H1 (cell line): Measurements from ENCODE around the gene PARM1. TPM values are rescaled to one million over a fixed set of nuclear protein-coding genes. Genes with fewer than 3 reads are reported as not detected.

Experiments used
- CTCF ChIA-PET: fragments of 300-600 bp; sonication (Branson Sonifier 250); formaldehyde crosslinking; loops from one replicate; lab custom pipeline; 2021; ENCODE audit not compliant: partially characterized antibody; lab: Charles Lee
- POLR2A ChIA-PET: fragments of 300-600 bp; sonication (Branson Sonifier 250); formaldehyde crosslinking; loops from one replicate; lab custom pipeline; 2021; ENCODE audit warnings: inconsistent platforms; ENCODE audit not compliant: partially characterized antibody; lab: Charles Lee
- DNase-seq, 2 experiments: peaks; one replicate each; pipeline versions ENCODE4 v3.0.0 to v3.0.0-alpha.2; 2010 to 2022; ENCODE audit warnings: low spot score in 2 of 2, low read depth in 1 of 2, mixed read lengths in 1 of 2
- FAIRE-seq: peaks from 2 replicates; lab custom pipeline; 2011; peaks lifted over from hg19 to GRCh38; lab: Jason Lieb, UNC
- H2AFZ ChIP-seq: 2 replicates; pipeline ENCODE4 v1.8.1; 2012; ENCODE audit warnings: low read length, inconsistent platforms
- H2AK5ac ChIP-seq: 2 replicates; pipeline ENCODE4 v1.6.1; 2013; ENCODE audit warnings: low read depth, low read length
- H2BK120ac ChIP-seq: replicated peaks from 2 replicates; pipeline ENCODE3; 2013; ENCODE audit warnings: low read depth, low read length, inconsistent platforms
- H2BK12ac ChIP-seq: 2 replicates; pipeline ENCODE4 v1.6.1; 2013; ENCODE audit warnings: low read depth, low read length
- H2BK15ac ChIP-seq: 2 replicates; pipeline ENCODE4 v1.6.1; 2013; ENCODE audit warnings: low read length
- H2BK20ac ChIP-seq: 2 replicates; pipeline ENCODE4 v1.6.1; 2013; ENCODE audit warnings: low read length
- H2BK5ac ChIP-seq: 2 replicates; pipeline ENCODE4 v1.6.1; 2013; ENCODE audit warnings: low read depth, low read length
- H3K14ac ChIP-seq: 2 replicates; pipeline ENCODE4 v1.6.1; 2013; ENCODE audit warnings: inconsistent platforms; ENCODE audit not compliant: insufficient read length
- H3K18ac ChIP-seq: 2 replicates; pipeline ENCODE4 v1.6.1; 2013; ENCODE audit warnings: low read length; ENCODE audit errors: extremely low read depth
- H3K23ac ChIP-seq: 2 replicates; pipeline ENCODE4 v1.6.1; 2013; ENCODE audit warnings: inconsistent platforms; ENCODE audit not compliant: insufficient read length
- H3K23me2 ChIP-seq: 2 replicates; pipeline ENCODE4 v1.6.1; 2013; ENCODE audit warnings: low read depth, low read length
- H3K27ac ChIP-seq: 2 replicates; pipeline ENCODE4 v1.6.1; 2011; ENCODE audit warnings: low read depth, low read length, inconsistent platforms
- H3K27me3 ChIP-seq, 4 experiments: replicated peaks in 1 of 4; 1 replicate in 1 of 4; 2 replicates in 3 of 4; pipeline versions ENCODE4 v1.6.1 to v1.8.1; 2011 to 2013; ENCODE audit warnings: low read length in 3 of 4, mild to moderate bottlenecking in 3 of 4, inconsistent platforms in 2 of 4, mixed read lengths in 2 of 4, moderate library complexity in 1 of 4; ENCODE audit not compliant: control insufficient read depth in 3 of 4, insufficient read depth in 3 of 4; ENCODE audit errors: extremely low read depth in 1 of 4
- H3K36me3 ChIP-seq, 4 experiments: 2 replicates each; pipeline versions ENCODE4 v1.6.1 to v1.8.1; 2011 to 2013; ENCODE audit warnings: mild to moderate bottlenecking in 4 of 4, low read length in 3 of 4, moderate library complexity in 2 of 4, control low read depth in 1 of 4, inconsistent platforms in 1 of 4; ENCODE audit not compliant: insufficient read depth in 4 of 4, control insufficient read depth in 2 of 4
- H3K4ac ChIP-seq: replicated peaks from 2 replicates; pipeline ENCODE3; 2013; ENCODE audit warnings: low read length, low read depth, mixed read lengths, inconsistent platforms; ENCODE audit not compliant: insufficient read length
- H3K4me1 ChIP-seq, 4 experiments: replicated peaks in 1 of 4; 1 replicate in 1 of 4; 2 replicates in 3 of 4; pipeline versions ENCODE4 v1.6.1 to v1.8.1; 2011 to 2013; ENCODE audit warnings: low read length in 3 of 4, inconsistent platforms in 2 of 4, mixed read lengths in 1 of 4; ENCODE audit not compliant: insufficient read depth in 4 of 4, control insufficient read depth in 3 of 4
- H3K4me2 ChIP-seq, 2 experiments: 2 replicates each; pipeline versions ENCODE4 v1.6.1 to v1.8.1; 2011 to 2013; ENCODE audit warnings: low read depth in 2 of 2, low read length in 2 of 2, control low read depth in 1 of 2, inconsistent platforms in 1 of 2, mild to moderate bottlenecking in 1 of 2; ENCODE audit not compliant: insufficient read depth in 1 of 2
- H3K4me3 ChIP-seq, 4 experiments: fragments of 200-600, 300-600 bp in 1 of 4; sonication (generic), shearing (Covaris generic), sonication (Bioruptor Twin) in 1 of 4; 2 replicates each; pipeline versions ENCODE4 v1.5.1 to v1.8.1; 2011 to 2016; ENCODE audit warnings: low read length in 4 of 4, low read depth in 3 of 4, control low read depth in 2 of 4, inconsistent platforms in 2 of 4, mild to moderate bottlenecking in 2 of 4, mixed read lengths in 1 of 4, moderate library complexity in 1 of 4; ENCODE audit not compliant: insufficient read depth in 2 of 4; ENCODE audit errors: extremely low read depth in 1 of 4
- H3K56ac ChIP-seq: replicated peaks from 2 replicates; pipeline ENCODE3; 2013; ENCODE audit warnings: low read depth, mild to moderate bottlenecking, mixed read lengths, low read length, inconsistent platforms; ENCODE audit not compliant: insufficient read length
- H3K79me1 ChIP-seq: 2 replicates; pipeline ENCODE4 v1.6.1; 2013; ENCODE audit warnings: low read depth, low read length, control low read depth
- H3K79me2 ChIP-seq, 2 experiments: 2 replicates each; pipeline versions ENCODE4 v1.6.1 to v1.8.1; 2012 to 2013; ENCODE audit warnings: low read length in 2 of 2, mild to moderate bottlenecking in 2 of 2, inconsistent platforms in 1 of 2; ENCODE audit not compliant: insufficient read depth in 2 of 2, control insufficient read depth in 1 of 2
- H3K9ac ChIP-seq, 4 experiments: replicated peaks in 1 of 4; 1 replicate in 1 of 4; 2 replicates in 3 of 4; pipeline versions ENCODE4 v1.6.1 to v1.8.1; 2011 to 2013; ENCODE audit warnings: low read depth in 3 of 4, low read length in 3 of 4, control low read depth in 2 of 4, mild to moderate bottlenecking in 2 of 4, moderate library complexity in 2 of 4, inconsistent platforms in 1 of 4; ENCODE audit errors: extremely low read depth in 1 of 4
- H3K9me3 ChIP-seq, 2 experiments: 2 replicates each; pipeline versions ENCODE4 v1.6.1 to v1.8.1; 2012 to 2013; ENCODE audit warnings: mild to moderate bottlenecking in 2 of 2, moderate library complexity in 2 of 2, control low read depth in 1 of 2, inconsistent platforms in 1 of 2, low read depth in 1 of 2, low read length in 1 of 2, mixed read lengths in 1 of 2; ENCODE audit not compliant: insufficient read depth in 2 of 2
- H4K20me1 ChIP-seq, 2 experiments: replicated peaks in 1 of 2; 2 replicates each; pipeline versions ENCODE3 to v1.8.1; 2011 to 2013; ENCODE audit warnings: inconsistent platforms in 2 of 2, low read length in 2 of 2, mild to moderate bottlenecking in 1 of 2; ENCODE audit not compliant: insufficient read depth in 2 of 2, control insufficient read depth in 1 of 2
- H4K5ac ChIP-seq: 2 replicates; pipeline ENCODE4 v1.6.1; 2013; ENCODE audit warnings: low read length, low read depth, mixed read lengths, inconsistent platforms; ENCODE audit not compliant: insufficient read length
- H4K8ac ChIP-seq: 2 replicates; pipeline ENCODE4 v1.8.0; 2013; ENCODE audit warnings: mild to moderate bottlenecking, moderate library complexity, low read length, inconsistent platforms; ENCODE audit not compliant: insufficient read depth; ENCODE audit errors: extremely low read depth
- H4K91ac ChIP-seq: replicated peaks from 2 replicates; pipeline ENCODE3; 2013; ENCODE audit warnings: low read length, mixed read lengths, inconsistent platforms; ENCODE audit not compliant: insufficient read length
- BRCA1 ChIP-seq: IDR thresholded peaks from 2 replicates; pipeline ENCODE4 v1.6.1; 2012; ENCODE audit warnings: low read depth, low read length, improper control_type of control experiment
- CBX8 ChIP-seq: fragments of 300-800, 300-1000 bp; sonication (generic); IDR thresholded peaks from 2 replicates; pipeline ENCODE4 v1.7.1; 2016; ENCODE audit warnings: low read depth, low read length, borderline replicate concordance
- CREB1 ChIP-seq: IDR thresholded peaks from 2 replicates; pipeline ENCODE4 v1.6.1; 2012; ENCODE audit warnings: inconsistent platforms
- EGR1 ChIP-seq: IDR thresholded peaks from 2 replicates; pipeline ENCODE4 v1.6.1; 2011; ENCODE audit warnings: low read depth, low read length, borderline replicate concordance
- EP300 ChIP-seq, 2 experiments: IDR thresholded peaks; 1 replicate in 1 of 2; 2 replicates in 1 of 2; pipeline ENCODE4 v1.6.1; 2011 to 2012; ENCODE audit warnings: low read depth in 2 of 2, low read length in 2 of 2, mild to moderate bottlenecking in 2 of 2, borderline replicate concordance in 1 of 2, inconsistent platforms in 1 of 2, moderate library complexity in 1 of 2
- FOSL1 ChIP-seq: IDR thresholded peaks from 2 replicates; pipeline ENCODE4 v1.6.1; 2011; ENCODE audit warnings: mild to moderate bottlenecking, low read depth, low read length, moderate library complexity; ENCODE audit not compliant: insufficient read depth
- GTF2F1 ChIP-seq: IDR thresholded peaks from 2 replicates; pipeline ENCODE4 v1.6.1; 2012; ENCODE audit warnings: low read depth, low read length, improper control_type of control experiment, borderline replicate concordance
- JUND ChIP-seq: IDR thresholded peaks from 2 replicates; pipeline ENCODE4 v1.6.1; 2011; ENCODE audit warnings: mild to moderate bottlenecking, improper control_type of control experiment, low read length
- NANOG ChIP-seq: IDR thresholded peaks from 2 replicates; pipeline ENCODE4 v1.6.1; 2011; ENCODE audit warnings: low read length, low read depth, mild to moderate bottlenecking, inconsistent platforms; ENCODE audit not compliant: insufficient read depth, poor library complexity, severe bottlenecking
- PHF8 ChIP-seq: fragments of 200-600 bp; sonication (generic); conservative IDR thresholded peaks from 2 replicates; pipeline ENCODE4 v1.7.1; 2012; ENCODE audit warnings: low read depth, mild to moderate bottlenecking, inconsistent platforms, low read length, moderate library complexity
- RXRA ChIP-seq: IDR thresholded peaks from 2 replicates; pipeline ENCODE4 v1.6.1; 2011; ENCODE audit warnings: low read depth, mild to moderate bottlenecking, low read length, moderate library complexity; ENCODE audit not compliant: insufficient read depth
- SIN3A ChIP-seq, 2 experiments: IDR thresholded peaks in 1 of 2; conservative IDR thresholded peaks in 1 of 2; 2 replicates each; pipeline ENCODE4 v1.6.1; 2011 to 2012; ENCODE audit warnings: low read length in 2 of 2, improper control_type of control experiment in 1 of 2, low read depth in 1 of 2, mild to moderate bottlenecking in 1 of 2
- TAF1 ChIP-seq: IDR thresholded peaks from 2 replicates; pipeline ENCODE4 v1.6.1; 2011; ENCODE audit warnings: mild to moderate bottlenecking, low read depth, low read length
- WGBS, 2 experiments: shearing (Covaris generic) in 1 of 2; methylation state at CpG; one replicate each; pipeline versions ENCODE4 v1.1.6 to v1.1.7; 2013 to 2015; ENCODE audit warnings: low lambda C conversion rate in 2 of 2, mixed read lengths in 2 of 2, inconsistent platforms in 1 of 2, low coverage in 1 of 2, missing lambda C conversion rate in 1 of 2; ENCODE audit not compliant: insufficient replicate concordance in 2 of 2, insufficient coverage in 1 of 2, insufficient read length in 1 of 2; ENCODE audit errors: extremely low coverage in 1 of 2, missing lambda C conversion rate in 1 of 2; 5-methylcytosine and 5-hydroxymethylcytosine counted together
- polyA plus RNA-seq, 7 experiments: library from polyadenylated mRNA; depleted of rRNA in 3 of 7; stranded (reverse) in 5 of 7; unstranded in 2 of 7; fragments of >200 nt in 5 of 7; fragments of 200-250 nt in 2 of 7; gene quantifications; 1 replicate in 5 of 7; 2 replicates in 1 of 7; 4 replicates in 1 of 7; pipeline versions ENCODE4 v1.2.1 to v1.2.3, GENCODE V29; 2011 to 2013; ENCODE audit warnings: missing spikeins in 2 of 7, mixed read lengths in 2 of 7
- total RNA-seq: library from RNA; stranded (reverse); fragmentation: NEBNext Ultra II Directional; extraction: Animal tissue kit (Norgen Biotek cat#: 25700); gene quantifications from 2 replicates; pipeline ENCODE4 v1.2.1, GENCODE V29; 2021

Gene PARM1
- total and polyA plus RNA-seq, 2 of the 8 experiments (the other 6 are each of a cell fraction or from before 2014, with no cell fraction given) = 2.0 to 5.3 TPM

- H3K79me2 ChIP-seq = no peaks in the 10 kb centered on the region
- H2AFZ ChIP-seq = no peak overlapping the region
- H4K20me1 ChIP-seq = no peaks in the 10 kb centered on the region
- no peaks in the 10 kb centered on the region for H3K4me1 ChIP-seq
- H3K56ac ChIP-seq = no peak overlapping the region
- TF ChIP-seq CREB1 (no peak), TAF1 (no peak), EP300 (IDR thresholded peaks at IDR 0.05; ENCODE audit: borderline replicate concordance in 1 of 2, low read depth in 2 of 2, low read length in 2 of 2) (no peak), SIN3A (conservative IDR thresholded peaks at IDR 0.05 in 1 of 2, IDR thresholded peaks at IDR 0.05 in 1 of 2; ENCODE audit: low read depth in 1 of 2, low read length in 2 of 2) (no peak), JUND (no peak), RXRA (no peak), PHF8 (no peak), EGR1 (no peak), GTF2F1 (no peak), NANOG (no peak), FOSL1 (no peak), CBX8 (no peak), BRCA1 (no peak)
- TF ChIP-seq, all 59 proteins: peak for 0
- no peak overlapping the region for H3K4ac ChIP-seq
- ChIA-PET POLR2A (no interaction called here), CTCF (interaction anchor here (0.9 to 3.6 kb wide), 2 partner anchors 12 to 13 kb away, joined by 3 to 20 read pairs; no protein-coding TSS in a partner anchor)
- H2BK20ac ChIP-seq = no peak overlapping the region
- H2BK12ac ChIP-seq = no peak overlapping the region
- H4K8ac ChIP-seq = no peak overlapping the region
- no peak overlapping the region for H2AK5ac ChIP-seq
- H3K4me3 ChIP-seq = no peak overlapping the region
- FAIRE-seq (no peak), DNase-seq (no peak)
- H2BK15ac ChIP-seq = no peak overlapping the region
- H3K14ac ChIP-seq = no peak overlapping the region
- H4K91ac ChIP-seq = no peak overlapping the region
- no peaks in the 10 kb centered on the region for H3K27me3 ChIP-seq
- H3K36me3 ChIP-seq = no peaks in the 10 kb centered on the region
- no peak overlapping the region for H2BK120ac ChIP-seq
- no peaks in the 10 kb centered on the region for H3K9me3 ChIP-seq
- no peak overlapping the region for H3K18ac ChIP-seq
- no peak overlapping the region for H3K4me2 ChIP-seq
- no peak overlapping the region for H3K23ac ChIP-seq
- no peaks in the 10 kb centered on the region for H3K23me2 ChIP-seq
- no peak overlapping the region for H3K27ac ChIP-seq
- no peak overlapping the region for H4K5ac ChIP-seq
- H3K79me1 ChIP-seq = no peaks in the 10 kb centered on the region
- H3K9ac ChIP-seq = no peak overlapping the region
- no peak overlapping the region for H2BK5ac ChIP-seq
- WGBS, 2 experiments = 94% methylated on average over 1 of the region's 1 CpG; no CpG with 5 or more reads in 1 of the 2 experiments
Measured at GRCh38 chr4:74982546-74983252, 49.8 kb downstream of the PARM1 start.
